ENCODE results near the gene CDH22. TPM values are rescaled to one million over a fixed set of nuclear protein-coding genes. Genes with fewer than 3 reads are reported as not detected.

CDH22 gene
- total RNA-seq, 1 experiment from 2014 or later, result not detected

- intact Hi-C loops (cut with micrococcal nuclease; ENCODE audit: unreplicated experiment), result no loop called here
- Histone ChIP-seq H3K36me3 (ENCODE audit: control insufficient read depth, insufficient read depth, low read length) (no peaks in the 10 kb centered on the region), H3K27me3 (ENCODE audit: control insufficient read depth, insufficient read depth, low read length) (peaks cover 16% of the 10 kb centered on the region), H3K9me3 (ENCODE audit: control insufficient read depth, insufficient read depth, low read depth, low read length) (no peaks in the 10 kb centered on the region), H3K4me3 (ENCODE audit: low read depth in 2 of 2, low read length in 2 of 2) (no peak overlapping the region), H3K27ac (ENCODE audit: low read length) (no peak overlapping the region), H3K4me1 (ENCODE audit: control insufficient read depth, insufficient read depth, low read length) (no peaks in the 10 kb centered on the region)
- no peak for ATAC-seq
- POLR2A ChIA-PET, result no interaction called here
- DNase-seq (ENCODE audit: low read depth, low spot score), result no peak
- CTCF ChIA-PET, result interaction anchor here (0.6 kb wide), 1 partner anchor 255 kb away, joined by 3 read pairs; no protein-coding TSS in a partner anchor
- no peak for TF ChIP-seq CTCF (IDR thresholded peaks at IDR 0.05)
- TF ChIP-seq SIN3A (IDR thresholded peaks at IDR 0.05; ENCODE audit: borderline replicate concordance, insufficient read depth, low read depth, low read length), result no peak
- TF ChIP-seq REST (IDR thresholded peaks at IDR 0.05; ENCODE audit: insufficient read depth in 1 of 2, low read depth in 2 of 2, low read length in 1 of 2), result no peak
- no peak for TF ChIP-seq POLR2AphosphoS5 (IDR thresholded peaks at IDR 0.05; ENCODE audit: low read depth, low read length)
- TF ChIP-seq TCF7L2 (IDR thresholded peaks at IDR 0.05; ENCODE audit: low read depth, low read length), result no peak
- in situ Hi-C loops (cut with HindIII; ENCODE audit: low pct_unique_long_range_greater_than_20kb, low sequenced_read_pairs), result no loop called here
- BruUV-seq (replicated peaks), result no TSS peak
Measured at GRCh38 chr20:46230106-46230491, 78.2 kb downstream of the CDH22 start.

GRCh38 chr20:46229478-46230105 lies 78.7 kb downstream of the CDH22 start:
- Histone ChIP-seq H3K36me3 (ENCODE audit: control insufficient read depth, insufficient read depth, low read length) (no peaks in the 10 kb centered on the region), H3K4me1 (ENCODE audit: control insufficient read depth, insufficient read depth, low read length) (no peaks in the 10 kb centered on the region), H3K4me3 (ENCODE audit: low read depth in 2 of 2, low read length in 2 of 2) (no peak overlapping the region), H3K27ac (ENCODE audit: low read length) (no peak overlapping the region), H3K27me3 (ENCODE audit: control insufficient read depth, insufficient read depth, low read length) (peaks cover 20% of the 10 kb centered on the region), H3K9me3 (ENCODE audit: control insufficient read depth, insufficient read depth, low read depth, low read length) (no peaks in the 10 kb centered on the region)
- no TSS peak for BruUV-seq (replicated peaks)
- TF ChIP-seq CTCF (IDR thresholded peaks at IDR 0.05) (no peak), TCF7L2 (IDR thresholded peaks at IDR 0.05; ENCODE audit: low read depth, low read length) (no peak), REST (IDR thresholded peaks at IDR 0.05; ENCODE audit: insufficient read depth in 1 of 2, low read depth in 2 of 2, low read length in 1 of 2) (peak; percentile 89 to 91), POLR2AphosphoS5 (IDR thresholded peaks at IDR 0.05; ENCODE audit: low read depth, low read length) (no peak), SIN3A (IDR thresholded peaks at IDR 0.05; ENCODE audit: borderline replicate concordance, insufficient read depth, low read depth, low read length) (no peak)
- intact Hi-C loops (cut with micrococcal nuclease; ENCODE audit: unreplicated experiment), result no loop called here
- ATAC-seq (no peak), DNase-seq (ENCODE audit: low read depth, low spot score) (no peak)
- CTCF ChIA-PET, result interaction anchor here (0.6 kb wide), 1 partner anchor 254 kb away, joined by 3 read pairs; no protein-coding TSS in a partner anchor
- POLR2A ChIA-PET, result no interaction called here
- in situ Hi-C loops (cut with HindIII; ENCODE audit: low pct_unique_long_range_greater_than_20kb, low sequenced_read_pairs), result no loop called here
